Measurements from ENCODE around the gene PTPN14. TPM values are rescaled to one million over a fixed set of nuclear protein-coding genes. Genes with fewer than 3 reads are reported as not detected.

PTPN14 gene
- total RNA-seq, 1 donor, result 104 TPM

GRCh38 chr1:214330222-214330621 is 221.2 kb downstream of the PTPN14 start:
- TF ChIP-seq, protein P1, sequence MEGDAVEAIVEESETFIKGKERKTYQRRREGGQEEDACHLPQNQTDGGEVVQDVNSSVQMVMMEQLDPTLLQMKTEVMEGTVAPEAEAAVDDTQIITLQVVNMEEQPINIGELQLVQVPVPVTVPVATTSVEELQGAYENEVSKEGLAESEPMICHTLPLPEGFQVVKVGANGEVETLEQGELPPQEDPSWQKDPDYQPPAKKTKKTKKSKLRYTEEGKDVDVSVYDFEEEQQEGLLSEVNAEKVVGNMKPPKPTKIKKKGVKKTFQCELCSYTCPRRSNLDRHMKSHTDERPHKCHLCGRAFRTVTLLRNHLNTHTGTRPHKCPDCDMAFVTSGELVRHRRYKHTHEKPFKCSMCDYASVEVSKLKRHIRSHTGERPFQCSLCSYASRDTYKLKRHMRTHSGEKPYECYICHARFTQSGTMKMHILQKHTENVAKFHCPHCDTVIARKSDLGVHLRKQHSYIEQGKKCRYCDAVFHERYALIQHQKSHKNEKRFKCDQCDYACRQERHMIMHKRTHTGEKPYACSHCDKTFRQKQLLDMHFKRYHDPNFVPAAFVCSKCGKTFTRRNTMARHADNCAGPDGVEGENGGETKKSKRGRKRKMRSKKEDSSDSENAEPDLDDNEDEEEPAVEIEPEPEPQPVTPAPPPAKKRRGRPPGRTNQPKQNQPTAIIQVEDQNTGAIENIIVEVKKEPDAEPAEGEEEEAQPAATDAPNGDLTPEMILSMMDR (IDR thresholded peaks at IDR 0.05; ENCODE audit: insufficient read depth, low read depth, low read length), result no peak
- H3K4me3 ChIP-seq (ENCODE audit: low read depth, low read length), result no peak overlapping the region
- DNase-seq (ENCODE audit: low read depth), result no peak

- TF ChIP-seq, protein P1 (IDR thresholded peaks at IDR 0.05; ENCODE audit: insufficient read depth, low read depth, low read length), result no peak
- no peak for DNase-seq (ENCODE audit: low read depth)
- no peak overlapping the region for H3K4me3 ChIP-seq (ENCODE audit: low read depth, low read length)
These were observed 221.8 kb downstream of the PTPN14 start for GRCh38 chr1:214329470-214330220.

GRCh38 chr1:214328770-214329469 is 222.5 kb downstream of the PTPN14 start:
- TF ChIP-seq, protein P1 (IDR thresholded peaks at IDR 0.05; ENCODE audit: insufficient read depth, low read depth, low read length), result peak; percentile 92
- peak; percentile 75 for DNase-seq (ENCODE audit: low read depth)
- H3K4me3 ChIP-seq (ENCODE audit: low read depth, low read length), result no peak overlapping the region

- DNase-seq (ENCODE audit: low read depth), result peak; percentile 14
- no peak overlapping the region for H3K4me3 ChIP-seq (ENCODE audit: low read depth, low read length)
- TF ChIP-seq, protein P1 (IDR thresholded peaks at IDR 0.05; ENCODE audit: insufficient read depth, low read depth, low read length), result no peak
These were observed 223.9 kb downstream of the PTPN14 start for GRCh38 chr1:214327514-214327913.

DNA sequence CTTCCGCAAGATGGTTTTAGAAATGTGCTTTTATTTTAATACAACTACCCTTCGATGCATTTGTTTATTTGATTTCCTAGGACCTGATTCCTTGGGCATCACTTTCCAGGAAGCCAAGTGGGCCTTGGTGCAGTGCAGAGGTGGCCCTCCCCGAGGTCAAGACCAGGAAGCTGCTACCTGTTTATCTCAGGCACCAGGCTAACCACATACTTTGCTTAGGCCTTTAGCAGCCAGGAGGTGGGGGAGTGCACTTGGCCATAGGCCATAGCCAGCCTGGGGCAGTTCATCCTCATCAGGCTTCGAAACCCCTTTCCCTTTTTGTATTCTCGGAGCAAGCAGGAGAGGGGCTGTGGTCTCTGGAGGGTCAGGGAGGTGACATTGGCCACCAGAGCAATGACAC is 225.0 kb downstream of the PTPN14 start:
- DNase-seq (ENCODE audit: low read depth), result no peak
- TF ChIP-seq, protein P1 (IDR thresholded peaks at IDR 0.05; ENCODE audit: insufficient read depth, low read depth, low read length), result no peak
- no peak overlapping the region for H3K4me3 ChIP-seq (ENCODE audit: low read depth, low read length)

- no peak overlapping the region for H3K4me3 ChIP-seq (ENCODE audit: low read depth, low read length)
- TF ChIP-seq, protein P1 (IDR thresholded peaks at IDR 0.05; ENCODE audit: insufficient read depth, low read depth, low read length), result no peak
- no peak for DNase-seq (ENCODE audit: low read depth)
These were observed 226.3 kb downstream of the PTPN14 start for GRCh38 chr1:214324896-214325800.
